Spinal cord (tissue), 10 donors: ENCODE results near the gene VPS52. TPM values are rescaled to one million over a fixed set of nuclear protein-coding genes. Genes with fewer than 3 reads are reported as not detected.
"Not testable (repeated sequence)": the region's sequence is repeated elsewhere in the genome, so short reads cannot be mapped to it uniquely, and the experiment has no call there.

Experiments used
- DNase-seq, 6 donors: peaks; one replicate each; pipeline versions ENCODE4 v3.0.0 to v3.0.0-alpha.2; 2013 to 2015; ENCODE audit warnings: low spot score in 6 of 6, low read depth in 4 of 6
- H3K27ac ChIP-seq: one replicate; pipeline ENCODE4 v1.5.1; 2013; ENCODE audit warnings: low read depth, low read length, control low read depth
- H3K27me3 ChIP-seq: one replicate; pipeline ENCODE4 v1.6.1; 2013; ENCODE audit warnings: low read length; ENCODE audit not compliant: control insufficient read depth, insufficient read depth
- H3K36me3 ChIP-seq: one replicate; pipeline ENCODE4 v1.6.1; 2013; ENCODE audit warnings: low read length; ENCODE audit not compliant: control insufficient read depth, insufficient read depth
- H3K4me1 ChIP-seq: one replicate; pipeline ENCODE4 v1.6.1; 2013; ENCODE audit warnings: low read length; ENCODE audit not compliant: control insufficient read depth, insufficient read depth
- H3K4me3 ChIP-seq: one replicate; pipeline ENCODE4 v1.5.1; 2013; ENCODE audit warnings: low read depth, low read length, control low read depth
- H3K9me3 ChIP-seq: one replicate; pipeline ENCODE4 v1.6.1; 2013; ENCODE audit warnings: low read length; ENCODE audit not compliant: control insufficient read depth, insufficient read depth
- WGBS: methylation state at CpG from one replicate; pipeline ENCODE4 v1.1.5; 2013; ENCODE audit warnings: missing lambda C conversion rate; ENCODE audit not compliant: insufficient coverage; 5-methylcytosine and 5-hydroxymethylcytosine counted together
- polyA plus RNA-seq, 2 donors: library from polyadenylated mRNA; unstranded; fragments of 120-200 nt; gene quantifications; one replicate each; pipeline ENCODE4 v1.2.1, GENCODE V29; 2013; ENCODE audit not compliant: insufficient read length in 2 of 2
- total RNA-seq, 2 donors: library from RNA; depleted of rRNA in 1 of 2; stranded (reverse); fragments of 120-200 nt in 1 of 2; fragments of >200 nt in 1 of 2; gene quantifications; one replicate each; pipeline versions ENCODE4 v1.2.3 to v1.2.4, GENCODE V29; 2013 to 2014
- donor health status: healthy.

VPS52 gene
- total and polyA plus RNA-seq, 4 donors = 35.4 to 87.3 (median 59.3) TPM

GRCh38 chr6:33294086-33294823 is 22.6 kb upstream of the VPS52 start:
- Histone ChIP-seq H3K27me3 (no peaks in the 10 kb centered on the region), H3K36me3 (peaks cover 57% of the 10 kb centered on the region), H3K4me3 (no peak overlapping the region), H3K9me3 (no peaks in the 10 kb centered on the region), H3K27ac (no peak overlapping the region), H3K4me1 (peaks cover 26% of the 10 kb centered on the region)
- WGBS = 88% methylated on average over 7 of the region's 10 CpGs
- no peak for DNase-seq

- 87% methylated on average over 13 of the region's 16 CpGs for WGBS
- Histone ChIP-seq H3K9me3 (no peaks in the 10 kb centered on the region), H3K27me3 (no peaks in the 10 kb centered on the region), H3K36me3 (peaks cover 57% of the 10 kb centered on the region), H3K27ac (no peak overlapping the region), H3K4me3 (no peak overlapping the region), H3K4me1 (peaks cover 31% of the 10 kb centered on the region)
- no peak for DNase-seq
Observed at GRCh38 chr6:33292996-33293682, 21.5 kb upstream of the VPS52 start.

DNA sequence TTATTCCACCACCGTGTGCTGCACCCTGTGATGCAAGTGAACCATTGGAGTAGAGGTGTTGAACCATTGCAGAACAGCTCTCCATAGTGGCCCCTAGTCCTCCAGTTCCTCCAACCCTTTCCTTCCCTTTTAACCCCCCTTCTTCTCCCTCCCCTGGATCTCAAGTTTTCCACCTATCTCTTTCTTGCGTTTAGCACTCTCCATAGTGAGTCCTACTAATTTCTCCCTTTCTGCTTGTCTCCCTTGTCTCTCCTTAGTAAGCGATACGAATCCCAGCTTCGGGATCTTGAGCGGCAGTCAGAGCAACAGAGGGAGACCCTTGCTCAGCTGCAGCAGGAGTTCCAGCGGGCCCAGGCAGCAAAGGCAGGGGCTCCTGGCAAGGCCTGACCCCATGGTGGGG is 18.8 kb upstream of the VPS52 start:
- Histone ChIP-seq H3K27me3 (no peaks in the 10 kb centered on the region), H3K36me3 (peaks cover 59% of the 10 kb centered on the region), H3K4me1 (peaks cover 23% of the 10 kb centered on the region), H3K4me3 (peak overlapping the region; percentile 91), H3K9me3 (no peaks in the 10 kb centered on the region), H3K27ac (no peak overlapping the region)
- DNase-seq = no peak
- 74% methylated on average over 3 of the region's 7 CpGs for WGBS

GRCh38 chr6:33289784-33290315 is 18.2 kb upstream of the VPS52 start:
- 0% methylated on average over 4 of the region's 14 CpGs for WGBS
- no peaks in the 10 kb centered on the region for H3K9me3 ChIP-seq
- no peaks in the 10 kb centered on the region for H3K27me3 ChIP-seq
- H3K36me3 ChIP-seq = peaks cover 55% of the 10 kb centered on the region
- DNase-seq = no peak
- peak overlapping the region; percentile 81 for H3K27ac ChIP-seq
- H3K4me1 ChIP-seq = peaks cover 23% of the 10 kb centered on the region
- peak overlapping the region; percentile 91 for H3K4me3 ChIP-seq

GRCh38 chr6:33288921-33289783 is 17.5 kb upstream of the VPS52 start, which contains the start of the genes PFDN6 and WDR46:
TSS of gene PFDN6 (plus strand) at chr6:33289601. CDS start at chr6:33289857, 256 bp downstream.
TSS of gene WDR46 (minus strand) at chr6:33289239. CDS start at chr6:33289170, 69 bp downstream.
- WGBS = under 1% methylated on average over 40 of the region's 43 CpGs
- H3K9me3 ChIP-seq = no peaks in the 10 kb centered on the region
- peak; percentile 87 to 98 (median 96) for DNase-seq
- peak within 1 kb of the TSS; percentile 91 for H3K4me3 ChIP-seq
- peaks cover 52% of the 10 kb centered on the region for H3K36me3 ChIP-seq
- H3K4me1 ChIP-seq = peaks cover 23% of the 10 kb centered on the region
- peak within 1 kb of the TSS; percentile 81 for H3K27ac ChIP-seq
- no peaks in the 10 kb centered on the region for H3K27me3 ChIP-seq

DNA sequence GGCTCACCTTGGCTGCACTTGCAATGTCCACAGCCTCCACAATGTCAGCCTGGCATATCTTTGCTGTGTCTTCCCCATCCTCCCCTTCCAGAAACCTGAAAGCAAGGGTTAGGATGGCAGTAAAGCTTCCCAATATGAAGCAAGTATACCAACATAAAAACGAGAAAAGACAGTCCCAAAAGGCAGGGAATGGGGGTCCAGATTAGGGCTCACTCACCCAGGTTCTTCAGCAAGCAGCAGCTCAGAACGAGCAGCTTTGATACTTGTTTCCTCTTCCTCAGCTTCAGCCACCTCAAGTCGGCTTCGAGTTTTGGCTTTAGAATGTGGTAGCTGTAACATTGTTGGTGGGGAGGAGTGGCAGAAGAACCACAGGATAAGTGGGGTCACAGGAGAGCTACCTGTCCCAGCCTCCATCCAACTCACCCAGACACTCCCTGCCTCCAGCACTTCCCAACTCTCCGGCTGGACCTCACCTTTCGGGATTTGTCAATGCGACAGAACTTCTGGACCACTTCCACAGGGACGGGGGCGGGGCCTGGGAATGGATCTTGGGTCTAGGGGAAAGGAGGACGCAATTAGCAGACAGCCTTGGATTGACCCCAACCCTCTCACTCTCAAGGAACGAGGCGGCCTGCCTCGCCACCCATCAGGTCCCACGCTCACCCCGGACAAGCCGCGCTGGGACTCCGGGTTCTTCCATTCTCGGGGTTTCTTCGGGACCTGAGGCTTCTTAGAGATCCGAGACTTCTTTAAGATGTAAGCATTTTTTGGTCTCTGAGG is 16.7 kb upstream of the VPS52 start:
- H3K36me3 ChIP-seq = peaks cover 51% of the 10 kb centered on the region
- H3K4me3 ChIP-seq = peak overlapping the region; percentile 91
- WGBS = 1% methylated on average over 9 of the region's 21 CpGs
- no peaks in the 10 kb centered on the region for H3K27me3 ChIP-seq
- DNase-seq = peak in 1 of 6 donors; percentile 12
- no peaks in the 10 kb centered on the region for H3K9me3 ChIP-seq
- peaks cover 23% of the 10 kb centered on the region for H3K4me1 ChIP-seq
- peak overlapping the region; percentile 81 for H3K27ac ChIP-seq

GRCh38 chr6:33286946-33287914 is 15.6 kb upstream of the VPS52 start:
- no peak for DNase-seq
- no peaks in the 10 kb centered on the region for H3K9me3 ChIP-seq
- H3K27me3 ChIP-seq = no peaks in the 10 kb centered on the region
- H3K36me3 ChIP-seq = peaks cover 54% of the 10 kb centered on the region
- WGBS = 94% methylated on average over 15 of the region's 22 CpGs
- H3K4me3 ChIP-seq = no peak overlapping the region
- H3K27ac ChIP-seq = no peak overlapping the region
- H3K4me1 ChIP-seq = peaks cover 23% of the 10 kb centered on the region

- not testable (repeated sequence) for H3K27me3 ChIP-seq, DNase-seq, H3K4me3 ChIP-seq, H3K9me3 ChIP-seq, H3K27ac ChIP-seq
- no CpG with 5 or more reads among the region's 4 CpGs for WGBS
- peaks cover 18% of the 10 kb centered on the region for H3K4me1 ChIP-seq
- H3K36me3 ChIP-seq = peaks cover 51% of the 10 kb centered on the region
Observed at GRCh38 chr6:33285214-33285613, 13.5 kb upstream of the VPS52 start.
